ENCODE data around the gene MRPL36. TPM values are rescaled to one million over a fixed set of nuclear protein-coding genes. Genes with fewer than 3 reads are reported as not detected.

The MRPL36 gene
- total RNA-seq, 1 donor from 2014 or later = 53.5 TPM

GRCh38 chr5:1806974-1807373, 7.3 kb upstream of the MRPL36 start:
- Mint-ChIP-seq H3K4me3 (no peak overlapping the region), H3K27me3 (no peaks in the 10 kb centered on the region), H3K4me1 (ENCODE audit: unreplicated experiment) (peaks cover 20% of the 10 kb centered on the region), H3K9me3 (no peaks in the 10 kb centered on the region), H3K27ac (no peak overlapping the region), H3K36me3 (peaks cover 45% of the 10 kb centered on the region)
- no peak for TF ChIP-seq CTCF (conservative IDR thresholded peaks at IDR 0.05)
- DNase-seq (ENCODE audit: extremely low spot score, unreplicated experiment) = no peak

- peaks cover 39% of the 10 kb centered on the region for H3K36me3 Mint-ChIP-seq
- no peak overlapping the region for H3K27ac Mint-ChIP-seq
- peaks cover 21% of the 10 kb centered on the region for H3K4me1 Mint-ChIP-seq (ENCODE audit: unreplicated experiment)
- no peak overlapping the region for H3K4me3 Mint-ChIP-seq
- H3K9me3 Mint-ChIP-seq = no peaks in the 10 kb centered on the region
- H3K27me3 Mint-ChIP-seq = no peaks in the 10 kb centered on the region
- no peak for TF ChIP-seq CTCF (conservative IDR thresholded peaks at IDR 0.05)
- DNase-seq (ENCODE audit: extremely low spot score, unreplicated experiment) = no peak
These were observed 6.6 kb upstream of the MRPL36 start for GRCh38 chr5:1806199-1806598.

DNA sequence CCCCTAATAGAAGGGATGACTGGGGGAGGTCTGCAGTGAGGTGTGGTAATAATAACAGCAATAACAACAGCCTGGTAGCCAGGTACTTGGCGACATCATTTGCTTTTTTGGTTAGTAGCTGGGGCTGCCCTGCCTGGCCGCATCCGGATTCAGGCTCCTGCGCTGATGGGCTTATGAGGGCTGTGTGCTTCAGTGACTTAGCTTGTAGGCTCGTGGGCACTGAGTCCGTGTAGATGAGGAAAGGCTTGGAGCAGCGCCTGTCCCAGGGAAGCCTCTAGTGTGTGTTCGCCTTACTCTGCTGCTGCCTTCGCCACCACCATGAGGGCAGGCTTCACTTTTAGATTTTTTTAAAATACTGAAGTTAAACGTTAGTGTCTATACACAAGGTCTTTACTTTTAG, 6.1 kb upstream of the MRPL36 start:
- no peak for TF ChIP-seq CTCF (conservative IDR thresholded peaks at IDR 0.05)
- DNase-seq (ENCODE audit: extremely low spot score, unreplicated experiment) = no peak
- Mint-ChIP-seq H3K36me3 (peaks cover 35% of the 10 kb centered on the region), H3K27me3 (no peaks in the 10 kb centered on the region), H3K9me3 (no peaks in the 10 kb centered on the region), H3K4me1 (ENCODE audit: unreplicated experiment) (peaks cover 21% of the 10 kb centered on the region), H3K27ac (no peak overlapping the region), H3K4me3 (no peak overlapping the region)

GRCh38 chr5:1805326-1805725, 5.7 kb upstream of the MRPL36 start:
- Mint-ChIP-seq H3K9me3 (no peaks in the 10 kb centered on the region), H3K36me3 (peaks cover 31% of the 10 kb centered on the region)

DNA sequence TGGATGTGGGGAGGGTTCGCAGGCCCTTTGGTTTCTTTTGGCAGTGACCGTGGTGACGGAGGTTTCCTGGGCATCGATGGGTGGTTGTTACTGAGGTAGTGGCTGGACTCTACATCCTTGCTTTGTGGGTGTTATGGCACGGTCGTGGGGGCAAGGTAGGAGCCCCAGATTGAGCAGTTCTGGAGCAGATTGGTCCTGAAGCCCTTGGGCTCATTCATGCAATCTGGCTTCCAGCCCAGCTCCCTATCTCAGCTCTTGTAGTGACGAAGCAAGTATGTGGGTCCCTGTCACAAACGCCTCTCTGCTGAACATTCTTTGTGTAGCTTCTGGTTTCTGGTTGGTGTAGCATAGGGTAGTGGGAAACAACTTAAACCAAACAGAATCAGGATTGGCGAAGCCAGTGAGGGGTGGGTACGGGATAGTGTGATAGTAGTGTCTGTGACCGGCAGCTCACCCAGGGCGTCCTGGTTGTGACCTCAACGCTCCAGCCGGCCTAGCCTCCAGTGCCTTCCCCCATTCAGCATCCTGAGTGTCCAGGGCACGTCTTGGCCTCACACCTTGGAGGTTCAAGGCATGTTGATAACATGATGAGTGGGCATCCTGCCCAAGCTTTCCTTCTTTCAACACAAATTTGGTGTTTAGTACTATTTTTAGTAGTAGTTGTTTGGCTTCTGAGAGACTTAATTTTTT, 4.5 kb upstream of the MRPL36 start:
- Mint-ChIP-seq H3K36me3 (peaks cover 28% of the 10 kb centered on the region), H3K9me3 (no peaks in the 10 kb centered on the region), H3K27ac (no peak overlapping the region), H3K4me3 (peak overlapping the region; percentile 78), H3K27me3 (no peaks in the 10 kb centered on the region), H3K4me1 (ENCODE audit: unreplicated experiment) (peaks cover 21% of the 10 kb centered on the region)
- TF ChIP-seq CTCF (conservative IDR thresholded peaks at IDR 0.05) = no peak
- no peak for DNase-seq (ENCODE audit: extremely low spot score, unreplicated experiment)

More at GRCh38 chr5:1805326-1805725, 5.7 kb upstream of the MRPL36 start:
- Mint-ChIP-seq H3K27me3 (no peaks in the 10 kb centered on the region), H3K4me1 (ENCODE audit: unreplicated experiment) (peaks cover 21% of the 10 kb centered on the region), H3K4me3 (no peak overlapping the region), H3K27ac (no peak overlapping the region)
- TF ChIP-seq CTCF (conservative IDR thresholded peaks at IDR 0.05) = no peak
- DNase-seq (ENCODE audit: extremely low spot score, unreplicated experiment) = no peak
